Lung (tissue), 12 donors: Measurements from ENCODE around the gene LRP4. TPM values are rescaled to one million over a fixed set of nuclear protein-coding genes. Genes with fewer than 3 reads are reported as not detected.
A peak's percentile ranks its signal among the peaks of the same experiment; 100 is the strongest.

Source experiments
- ATAC-seq: fragments of 200-7000 bp; cut with Tn5 transposase; one replicate; pipeline ENCODE4 v1.9.1; 2020; ENCODE audit warnings: moderate number of reproducible peaks; ENCODE audit not compliant: insufficient read depth, low FRiP score
- DNase-seq, 3 donors: peaks; one replicate each; pipeline ENCODE4 v3.0.0-alpha.2; 2013 to 2017
- H3K27ac ChIP-seq, 2 donors: one replicate each; pipeline ENCODE4 v1.5.1; 2013; ENCODE audit warnings: mild to moderate bottlenecking in 2 of 2, moderate library complexity in 2 of 2, control low read depth in 1 of 2, inconsistent platforms in 1 of 2, low read depth in 1 of 2, low read length in 1 of 2
- H3K27me3 ChIP-seq, 3 donors: one replicate each; pipeline ENCODE4 v1.5.1; 2013; ENCODE audit warnings: low read length in 2 of 3; ENCODE audit not compliant: control insufficient read depth in 3 of 3, insufficient read depth in 3 of 3
- H3K36me3 ChIP-seq, 4 donors: one replicate each; pipeline ENCODE4 v1.5.1; 2013; ENCODE audit warnings: low read length in 4 of 4, mild to moderate bottlenecking in 1 of 4, moderate library complexity in 1 of 4; ENCODE audit not compliant: control insufficient read depth in 4 of 4, insufficient read depth in 4 of 4
- H3K4me1 ChIP-seq, 5 donors: one replicate each; pipeline ENCODE4 v1.5.1; 2013; ENCODE audit warnings: low read length in 5 of 5, mild to moderate bottlenecking in 2 of 5, moderate library complexity in 1 of 5; ENCODE audit not compliant: control insufficient read depth in 5 of 5, insufficient read depth in 5 of 5
- H3K4me3 ChIP-seq: one replicate; pipeline ENCODE4 v1.5.1; 2013; ENCODE audit warnings: mild to moderate bottlenecking, control low read depth, moderate library complexity
- H3K9ac ChIP-seq, 2 donors: one replicate each; pipeline ENCODE4 v1.5.1; 2013; ENCODE audit warnings: low read length in 2 of 2, control low read depth in 1 of 2; ENCODE audit not compliant: insufficient read depth in 1 of 2
- H3K9me3 ChIP-seq, 4 donors: one replicate each; pipeline ENCODE4 v1.5.1; 2013; ENCODE audit warnings: low read length in 3 of 4, mild to moderate bottlenecking in 1 of 4, moderate library complexity in 1 of 4; ENCODE audit not compliant: control insufficient read depth in 4 of 4, insufficient read depth in 3 of 4
- CTCF ChIP-seq: IDR thresholded peaks from 2 replicates; pipeline ENCODE4 v1.5.1; 2012; ENCODE audit warnings: mild to moderate bottlenecking; ENCODE audit errors: control extremely low read depth, extremely low read depth
- WGBS, 2 donors: extraction: QIAGEN DNeasy Blood & Tissue Kit; methylation state at CpG; one replicate each; pipeline ENCODE4 v1.1.7; 2013; 5-methylcytosine and 5-hydroxymethylcytosine counted together
- polyA plus RNA-seq, 2 donors: library from polyadenylated mRNA; stranded (reverse); fragments of 200-250 nt; gene quantifications; one replicate each; pipeline ENCODE4 v1.2.1, GENCODE V29; 2013
- total RNA-seq, 2 donors: library from RNA; depleted of rRNA in 1 of 2; stranded (reverse); fragments of >200 nt in 1 of 2; gene quantifications; one replicate each; pipeline ENCODE4 v1.2.1, GENCODE V29; 2014 to 2021
- donor health status: control.
- donor health status: control.
- donor health status: Bipolar disorder and iron deficiency.
- donor health status: healthy.
- donor health status: DM: yes; HTN: yes; CAD: no.

LRP4 gene
- total and polyA plus RNA-seq, 4 donors, result 1.0 to 30.8 (median 2.9) TPM

- Histone ChIP-seq H3K9ac (no peak overlapping the region), H3K36me3 (no peaks in the 10 kb centered on the region), H3K4me3 (no peak overlapping the region), H3K27ac (no peak overlapping the region), H3K4me1 (peaks cover 0 to 9% (median 2%) of the 10 kb centered on the region in 5 donors), H3K9me3 (no peaks in the 10 kb centered on the region), H3K27me3 (no peaks in the 10 kb centered on the region)
- no peak for TF ChIP-seq CTCF
- ATAC-seq (no peak), DNase-seq (no peak)
- WGBS, 2 donors, result 63% methylated on average over 3 of the region's 3 CpGs
These were observed 82.5 kb downstream of the LRP4 start for GRCh38 chr11:46835897-46836296.

DNA sequence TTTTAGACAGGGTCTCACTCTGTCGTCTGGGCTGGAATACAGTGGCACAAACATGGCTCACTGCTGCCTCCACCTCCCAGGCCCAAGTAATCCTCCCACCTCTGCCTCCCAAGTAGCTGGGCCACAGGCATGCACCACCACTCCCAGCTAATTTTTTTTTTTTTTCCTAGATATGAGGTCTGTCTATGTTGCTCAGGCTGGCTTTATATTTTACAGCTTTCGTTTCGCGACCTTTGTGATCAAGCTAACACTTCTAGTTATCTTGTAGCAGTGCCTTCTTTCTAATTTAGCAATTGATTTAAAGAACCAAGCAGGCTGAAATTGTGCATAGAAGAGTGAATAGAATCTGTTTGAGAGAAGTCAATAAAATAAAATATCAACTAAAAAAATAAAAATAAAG lies 83.5 kb downstream of the LRP4 start:
- Histone ChIP-seq H3K9me3 (no peaks in the 10 kb centered on the region), H3K9ac (no peak overlapping the region), H3K36me3 (no peaks in the 10 kb centered on the region), H3K4me1 (peaks cover 0 to 9% (median 2%) of the 10 kb centered on the region in 5 donors), H3K4me3 (no peak overlapping the region), H3K27me3 (no peaks in the 10 kb centered on the region), H3K27ac (no peak overlapping the region)
- no peak for ATAC-seq
- no peak for DNase-seq
- no peak for TF ChIP-seq CTCF
- WGBS, 2 donors, result 95 to 100% methylated on average over 4 of the region's 4 CpGs

DNA sequence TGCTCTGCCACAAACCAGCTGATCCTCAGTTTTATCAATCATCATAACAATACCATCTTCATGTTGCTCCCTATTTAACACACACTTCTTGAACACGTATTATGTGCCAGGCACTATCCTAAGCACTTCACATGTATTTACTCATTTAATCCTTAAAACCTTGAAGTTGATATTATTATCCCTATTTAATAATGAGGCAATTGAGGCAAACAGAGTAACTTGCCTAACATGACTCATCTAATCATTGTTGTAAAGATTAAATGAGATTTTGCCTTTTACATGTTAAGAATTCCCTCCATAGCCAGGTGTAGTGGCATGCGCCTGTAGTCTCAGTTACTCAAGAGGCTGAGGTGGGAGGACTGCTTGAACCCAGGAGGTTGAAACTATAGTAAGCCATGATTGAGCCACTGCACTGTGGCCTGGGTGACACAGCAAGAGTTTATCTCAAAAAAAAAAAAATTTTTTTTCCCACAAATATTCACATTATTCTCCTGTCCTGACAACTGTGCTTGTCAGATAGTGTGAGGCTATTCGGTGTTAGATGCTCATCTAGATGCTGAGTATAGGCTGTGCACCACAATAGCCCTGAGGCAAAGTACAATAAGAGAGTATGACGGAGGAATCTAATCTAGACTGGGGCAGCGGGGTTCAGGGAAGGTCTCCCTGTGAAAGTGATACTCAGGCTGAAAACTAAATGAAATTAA lies 85.7 kb downstream of the LRP4 start:
- ATAC-seq, result no peak
- no peaks in the 10 kb centered on the region for H3K27me3 ChIP-seq
- H3K9me3 ChIP-seq, result no peaks in the 10 kb centered on the region
- no peak overlapping the region for H3K4me3 ChIP-seq
- DNase-seq, result no peak
- H3K4me1 ChIP-seq, result peaks cover 0 to 14% (median 7%) of the 10 kb centered on the region in 5 donors
- H3K9ac ChIP-seq, result no peak overlapping the region
- H3K36me3 ChIP-seq, result no peaks in the 10 kb centered on the region
- no peak for TF ChIP-seq CTCF
- 89% methylated on average over 5 of the region's 5 CpGs for WGBS, 2 donors
- no peak overlapping the region for H3K27ac ChIP-seq

- TF ChIP-seq CTCF, result no peak
- Histone ChIP-seq H3K4me3 (no peak overlapping the region), H3K9me3 (no peaks in the 10 kb centered on the region), H3K27ac (no peak overlapping the region), H3K9ac (no peak overlapping the region), H3K36me3 (no peaks in the 10 kb centered on the region), H3K4me1 (peaks cover 1 to 31% (median 16%) of the 10 kb centered on the region in 5 donors), H3K27me3 (no peaks in the 10 kb centered on the region)
- DNase-seq, result peak in 2 of 3 donors; percentile 15 to 27
- 72 to 84% methylated on average over 1 of the region's 1 CpG for WGBS, 2 donors
- ATAC-seq, result no peak
These were observed 90.4 kb downstream of the LRP4 start for GRCh38 chr11:46827995-46828394.
